Hepatocyte (in vitro differentiated cells): ENCODE results near the gene PHF3.

ENCODE experiments used
- CTCF ChIP-seq: fragments of 200-600 bp; sonication (generic); IDR thresholded peaks from 2 replicates; pipeline ENCODE4 v1.5.1; 2016; ENCODE audit warnings: antibody characterized with exemption, mild to moderate bottlenecking; ENCODE audit not compliant: poor library complexity
- EZH2 ChIP-seq: fragments of 200-600 bp; sonication (generic); IDR thresholded peaks from 2 replicates; pipeline ENCODE4 v1.6.1; 2016; ENCODE audit warnings: antibody characterized with exemption, mild to moderate bottlenecking, borderline replicate concordance

GRCh38 chr6:63764318-63764916, 128.8 kb downstream of the PHF3 start:
- TF ChIP-seq CTCF = peak; percentile 70
- no peak for TF ChIP-seq EZH2
